T-helper 2 cell treated with Interferon-gamma antibody and Interleukin-4, amounts not matched to agents 5 μg/mL and 100 μg/mL, for 36 hours (primary cell): ENCODE measurements around the gene NET1.

Source experiments
- DNase-seq: peaks from one replicate; pipeline ENCODE4 v3.0.0; 2021; ENCODE audit warnings: low spot score
- H3K27ac Mint-ChIP-seq: one replicate; pipeline ENCODE4 v1.8.0; 2021; ENCODE audit warnings: mild to moderate bottlenecking, mixed read lengths
- H3K27me3 Mint-ChIP-seq: one replicate; pipeline ENCODE4 v1.8.0; 2021; ENCODE audit warnings: low read depth, mixed read lengths
- H3K36me3 Mint-ChIP-seq: one replicate; pipeline ENCODE4 v1.8.0; 2021; ENCODE audit warnings: low read depth, mixed read lengths
- H3K4me1 Mint-ChIP-seq: one replicate; pipeline ENCODE4 v1.8.0; 2021; ENCODE audit warnings: low read depth, mixed read lengths
- H3K4me3 Mint-ChIP-seq: one replicate; pipeline ENCODE4 v1.8.0; 2022; ENCODE audit warnings: mild to moderate bottlenecking, moderate library complexity, mixed read lengths
- H3K9me3 Mint-ChIP-seq: one replicate; pipeline ENCODE4 v1.8.0; 2021; ENCODE audit warnings: mixed read lengths

Gene NET1

DNA sequence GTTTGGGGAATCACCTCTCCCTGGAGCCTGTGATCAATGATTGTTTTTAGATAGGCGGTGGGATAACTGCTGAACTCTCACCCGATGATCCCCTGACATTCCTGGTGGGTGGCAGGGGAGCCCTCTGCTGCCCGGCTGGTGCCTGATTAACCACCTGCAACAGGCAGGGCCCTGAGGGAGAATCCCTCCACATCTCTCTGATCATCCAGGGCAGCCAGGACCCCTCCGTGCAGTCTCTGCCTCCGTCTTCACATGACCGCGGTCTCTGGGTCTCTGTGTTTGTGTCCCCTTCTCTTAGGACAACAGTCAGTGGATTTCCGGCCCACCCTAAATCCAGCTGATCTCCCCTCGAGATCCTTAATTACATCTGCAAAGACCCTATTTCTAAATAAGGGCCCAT lies 69.7 kb downstream of the NET1 start:
- Mint-ChIP-seq H3K27ac (no peak overlapping the region), H3K4me3 (no peak overlapping the region), H3K4me1 (no peaks in the 10 kb centered on the region), H3K36me3 (no peaks in the 10 kb centered on the region), H3K9me3 (no peaks in the 10 kb centered on the region), H3K27me3 (no peaks in the 10 kb centered on the region)
- DNase-seq = no peak

DNA sequence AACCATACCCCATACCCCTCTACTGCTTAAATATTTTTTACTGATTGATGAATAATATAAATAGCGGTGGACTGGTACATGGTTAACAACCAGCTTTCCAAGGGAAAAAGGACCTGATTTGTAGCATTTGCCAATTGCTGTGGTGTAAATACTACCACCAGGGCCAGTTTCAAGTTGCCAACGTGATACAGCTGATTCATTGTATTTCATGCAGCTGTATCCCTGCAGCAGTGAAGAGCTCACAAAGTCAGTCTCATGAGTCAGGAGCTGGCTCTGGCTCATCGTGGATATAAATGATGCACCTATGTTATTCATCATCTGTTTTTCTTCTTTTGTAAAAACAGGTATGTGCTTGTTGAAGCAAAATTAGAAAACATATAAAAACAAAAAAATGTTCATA lies 71.8 kb downstream of the NET1 start:
- Mint-ChIP-seq H3K4me1 (peaks cover 2% of the 10 kb centered on the region), H3K27me3 (no peaks in the 10 kb centered on the region), H3K36me3 (no peaks in the 10 kb centered on the region), H3K27ac (no peak overlapping the region), H3K9me3 (no peaks in the 10 kb centered on the region), H3K4me3 (no peak overlapping the region)
- no peak for DNase-seq

- H3K4me3 Mint-ChIP-seq = no peak overlapping the region
- no peaks in the 10 kb centered on the region for H3K27me3 Mint-ChIP-seq
- H3K36me3 Mint-ChIP-seq = no peaks in the 10 kb centered on the region
- H3K9me3 Mint-ChIP-seq = no peaks in the 10 kb centered on the region
- DNase-seq = no peak
- H3K4me1 Mint-ChIP-seq = peaks cover 2% of the 10 kb centered on the region
- H3K27ac Mint-ChIP-seq = no peak overlapping the region
Measured at GRCh38 chr10:5485290-5485689, 72.9 kb downstream of the NET1 start.

- Mint-ChIP-seq H3K9me3 (no peaks in the 10 kb centered on the region), H3K36me3 (no peaks in the 10 kb centered on the region), H3K4me3 (no peak overlapping the region), H3K27ac (no peak overlapping the region), H3K4me1 (peaks cover 2% of the 10 kb centered on the region), H3K27me3 (no peaks in the 10 kb centered on the region)
- no peak for DNase-seq
Measured at GRCh38 chr10:5485948-5486852, 73.8 kb downstream of the NET1 start.

- Mint-ChIP-seq H3K27me3 (no peaks in the 10 kb centered on the region), H3K4me3 (no peak overlapping the region), H3K27ac (no peak overlapping the region), H3K9me3 (no peaks in the 10 kb centered on the region), H3K4me1 (peaks cover 2% of the 10 kb centered on the region), H3K36me3 (no peaks in the 10 kb centered on the region)
- DNase-seq = no peak
Measured at GRCh38 chr10:5486853-5487235, 74.5 kb downstream of the NET1 start.

GRCh38 chr10:5488272-5489161 lies 76.2 kb downstream of the NET1 start:
- Mint-ChIP-seq H3K27me3 (no peaks in the 10 kb centered on the region), H3K36me3 (no peaks in the 10 kb centered on the region), H3K4me3 (no peak overlapping the region), H3K4me1 (peaks cover 2% of the 10 kb centered on the region), H3K27ac (no peak overlapping the region), H3K9me3 (peaks cover 8% of the 10 kb centered on the region)
- no peak for DNase-seq

DNA sequence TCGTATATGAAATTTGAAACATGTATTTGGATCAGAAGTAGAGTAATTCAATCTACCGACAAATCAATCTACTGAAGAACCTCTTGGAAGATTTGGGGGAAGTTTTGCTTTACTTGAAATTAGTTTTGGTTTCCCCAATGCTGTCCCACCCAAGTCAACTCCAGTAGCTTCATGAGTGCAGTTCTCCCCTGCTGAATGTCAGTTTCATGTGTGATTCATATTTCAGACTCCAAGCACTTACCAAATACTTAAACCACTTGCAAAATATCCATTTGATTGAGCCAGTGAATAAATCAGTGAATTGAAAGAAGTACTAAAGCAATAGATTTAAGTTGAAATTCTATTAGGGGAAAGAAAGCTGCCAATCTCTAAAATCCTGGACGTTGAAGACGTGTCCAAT lies 77.7 kb downstream of the NET1 start:
- Mint-ChIP-seq H3K27me3 (no peaks in the 10 kb centered on the region), H3K4me1 (peaks cover 2% of the 10 kb centered on the region), H3K36me3 (no peaks in the 10 kb centered on the region), H3K4me3 (no peak overlapping the region), H3K9me3 (peaks cover 8% of the 10 kb centered on the region), H3K27ac (no peak overlapping the region)
- DNase-seq = no peak

DNA sequence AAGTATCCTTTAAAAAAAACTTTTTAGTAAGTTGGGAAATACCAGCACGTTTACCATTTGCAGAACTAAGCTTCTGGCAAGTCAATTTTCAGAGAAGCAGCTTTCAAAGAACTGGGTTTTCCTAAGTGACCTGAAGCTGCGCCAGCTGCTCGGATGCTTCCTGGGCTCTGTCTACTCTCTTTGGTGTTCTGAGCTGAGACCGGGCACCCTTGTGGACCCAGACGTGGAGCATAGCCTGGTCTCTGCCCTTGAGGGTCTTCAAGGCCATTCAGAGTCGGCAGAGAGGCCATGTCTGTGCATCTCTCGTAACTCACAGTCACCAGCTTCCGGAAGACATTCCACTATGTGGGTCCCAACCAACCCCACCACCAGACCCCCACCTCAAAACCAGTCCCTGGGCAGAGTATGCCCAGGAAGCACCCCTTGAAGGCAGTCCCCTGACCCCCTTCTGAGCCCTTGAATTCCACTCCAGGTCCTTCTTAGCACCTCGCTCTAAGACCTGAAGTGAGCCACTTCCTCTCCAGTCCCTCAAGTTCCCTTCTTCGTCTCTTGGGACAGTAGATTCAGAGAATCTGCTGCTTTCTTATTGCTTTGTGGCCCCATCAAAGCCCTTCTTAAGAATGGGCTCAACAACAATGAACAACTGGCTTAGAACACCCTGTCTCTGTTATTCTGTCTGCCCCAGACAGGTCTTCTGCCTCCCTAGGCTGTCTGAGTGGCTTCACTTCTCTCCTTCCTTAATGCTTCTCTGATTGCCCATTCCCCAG lies 78.5 kb downstream of the NET1 start:
- Mint-ChIP-seq H3K36me3 (no peaks in the 10 kb centered on the region), H3K4me1 (peaks cover 2% of the 10 kb centered on the region), H3K27ac (no peak overlapping the region), H3K4me3 (no peak overlapping the region), H3K27me3 (no peaks in the 10 kb centered on the region), H3K9me3 (peaks cover 8% of the 10 kb centered on the region)
- DNase-seq = no peak

DNA sequence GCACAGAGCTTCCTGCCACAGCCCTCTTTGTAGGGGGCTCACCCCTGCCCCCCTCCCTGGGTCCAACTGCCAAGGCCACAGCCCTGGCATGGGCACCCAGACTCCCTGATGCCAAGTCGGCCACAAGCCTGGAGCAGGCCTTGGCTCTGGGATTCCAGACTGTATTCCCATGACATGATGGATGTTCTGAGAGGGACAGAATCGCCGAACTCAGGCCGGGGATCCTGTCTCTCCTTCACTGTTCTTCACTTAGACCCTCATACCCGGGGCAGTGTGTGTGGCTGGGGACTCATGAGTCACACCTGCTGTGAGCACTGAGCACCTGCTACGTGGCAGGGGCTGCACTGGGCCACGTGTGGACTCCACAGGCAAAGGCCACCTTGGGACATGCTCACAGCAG lies 79.1 kb downstream of the NET1 start:
- Mint-ChIP-seq H3K27ac (no peak overlapping the region), H3K9me3 (peaks cover 8% of the 10 kb centered on the region), H3K27me3 (no peaks in the 10 kb centered on the region), H3K4me1 (peaks cover 2% of the 10 kb centered on the region), H3K4me3 (no peak overlapping the region), H3K36me3 (no peaks in the 10 kb centered on the region)
- no peak for DNase-seq

DNA sequence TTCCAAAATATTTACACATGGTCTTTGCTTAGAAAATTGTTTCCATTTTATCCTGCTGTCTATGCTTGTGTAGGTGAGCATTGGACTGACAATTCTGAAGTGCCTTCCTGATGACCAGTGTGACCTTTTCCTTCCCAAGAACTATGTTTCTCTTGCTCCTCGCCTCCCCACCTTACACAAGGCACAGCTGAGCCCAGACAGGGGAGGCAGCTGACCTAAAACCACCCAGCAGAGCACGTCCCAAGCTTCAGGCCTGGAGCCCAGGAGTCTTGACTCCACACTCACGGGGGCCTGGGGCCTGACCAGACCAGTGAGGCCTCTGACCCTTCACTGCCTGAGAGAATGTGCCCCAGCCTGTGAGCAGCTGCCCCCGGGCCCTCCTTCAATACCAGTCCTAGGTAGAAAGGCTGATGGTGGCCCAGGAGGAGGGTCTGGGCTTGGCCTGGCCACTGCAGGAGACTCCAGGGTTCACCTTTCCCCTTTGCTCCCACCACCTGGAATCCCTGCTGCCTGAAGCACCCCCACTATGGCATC lies 80.0 kb downstream of the NET1 start:
- Mint-ChIP-seq H3K9me3 (peaks cover 8% of the 10 kb centered on the region), H3K27ac (no peak overlapping the region), H3K4me3 (no peak overlapping the region), H3K27me3 (no peaks in the 10 kb centered on the region), H3K36me3 (no peaks in the 10 kb centered on the region), H3K4me1 (peaks cover 2% of the 10 kb centered on the region)
- DNase-seq = no peak

DNA sequence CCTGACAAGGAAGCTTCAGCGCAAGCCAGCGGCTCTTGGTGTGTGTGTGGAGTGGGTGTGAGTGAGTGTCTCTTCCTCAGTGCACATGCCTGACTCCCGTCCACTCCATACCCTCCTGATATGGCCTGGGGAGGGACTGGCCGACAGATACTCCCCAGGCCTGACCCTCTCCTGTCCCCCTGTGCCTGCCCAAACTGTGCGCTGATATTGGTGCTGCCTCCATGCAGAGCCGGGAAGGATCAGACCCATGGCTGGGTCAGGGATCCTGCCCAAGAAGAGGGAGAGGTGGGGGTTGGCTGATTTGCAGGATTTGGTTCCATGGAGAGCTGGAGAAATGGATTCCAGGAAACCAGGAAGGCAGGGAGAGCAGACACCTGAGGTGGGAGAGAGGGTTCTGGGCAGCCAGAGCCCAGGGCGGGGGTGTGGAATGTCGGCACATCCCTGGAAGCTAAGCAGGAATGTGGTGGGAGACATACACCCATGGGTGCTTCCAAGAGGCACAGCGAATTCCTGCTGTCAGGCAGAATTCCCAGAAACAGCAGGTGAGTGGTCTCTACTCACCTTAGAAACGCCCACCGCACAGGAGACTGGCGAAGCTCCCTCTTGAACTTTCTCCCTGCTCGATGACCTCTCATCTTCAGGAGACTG lies 80.7 kb downstream of the NET1 start:
- Mint-ChIP-seq H3K4me3 (no peak overlapping the region), H3K27ac (no peak overlapping the region), H3K4me1 (no peaks in the 10 kb centered on the region), H3K9me3 (peaks cover 8% of the 10 kb centered on the region), H3K27me3 (no peaks in the 10 kb centered on the region), H3K36me3 (no peaks in the 10 kb centered on the region)
- no peak for DNase-seq

DNA sequence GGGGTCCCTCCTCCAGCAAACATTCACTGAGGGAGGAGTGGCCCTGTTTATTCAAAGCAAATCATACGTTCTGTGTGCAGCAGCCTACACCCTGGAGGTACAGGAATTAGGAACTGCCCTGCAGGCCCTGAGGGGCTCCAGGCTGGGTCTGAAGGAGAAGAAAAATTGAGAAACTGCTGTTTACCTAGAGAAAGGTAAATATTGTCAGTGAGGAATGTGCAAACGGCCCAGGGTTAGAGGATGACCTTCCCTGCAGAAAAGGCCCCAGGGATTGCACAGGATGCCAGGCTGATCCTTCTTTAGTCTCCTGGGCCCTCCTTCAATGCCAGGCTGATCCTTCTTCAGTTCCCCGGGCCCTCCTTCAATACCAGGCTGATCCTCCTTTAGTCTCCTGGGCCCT lies 81.3 kb downstream of the NET1 start:
- no peak overlapping the region for H3K27ac Mint-ChIP-seq

DNA sequence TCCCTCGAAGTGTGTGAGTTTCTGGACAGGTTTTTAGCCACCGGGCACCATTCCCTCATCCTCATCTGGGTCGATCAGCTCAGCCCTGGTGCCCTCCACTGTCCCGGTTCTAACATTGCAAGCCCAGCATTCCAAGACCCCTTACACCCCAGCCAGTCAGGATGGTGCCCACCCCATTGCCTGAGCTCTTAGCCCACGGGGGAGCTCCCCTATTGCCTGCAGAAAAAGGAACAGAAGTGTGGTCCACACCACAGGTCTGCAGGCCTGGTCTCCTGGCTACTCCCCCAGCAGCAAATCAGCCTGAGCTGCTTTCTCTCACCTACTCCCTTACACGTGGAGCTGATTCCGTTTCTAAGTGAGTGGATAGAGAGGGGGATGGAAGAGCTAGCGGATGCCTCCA lies 82.3 kb downstream of the NET1 start:
- Mint-ChIP-seq H3K36me3 (no peaks in the 10 kb centered on the region), H3K27ac (no peak overlapping the region), H3K4me3 (no peak overlapping the region), H3K27me3 (no peaks in the 10 kb centered on the region), H3K9me3 (peaks cover 8% of the 10 kb centered on the region), H3K4me1 (no peaks in the 10 kb centered on the region)
- no peak for DNase-seq

More for the DNA sequence above, 81.3 kb downstream of the NET1 start:
- no peak for DNase-seq
- no peaks in the 10 kb centered on the region for H3K36me3 Mint-ChIP-seq
- no peak overlapping the region for H3K4me3 Mint-ChIP-seq
- no peaks in the 10 kb centered on the region for H3K27me3 Mint-ChIP-seq
- no peaks in the 10 kb centered on the region for H3K4me1 Mint-ChIP-seq
- H3K9me3 Mint-ChIP-seq = peaks cover 8% of the 10 kb centered on the region
